Esophagus mucosa (tissue), 1 donor: ENCODE data around the gene CABYR. TPM values are rescaled to one million over a fixed set of nuclear protein-coding genes. Genes with fewer than 3 reads are reported as not detected.
"Not testable (repeated sequence)": the region's sequence is repeated elsewhere in the genome, so short reads cannot be mapped to it uniquely, and the experiment has no call there.

Source experiments
- ATAC-seq: fragments of 200-7000 bp; cut with Tn5 transposase; one replicate; pipeline ENCODE4 v1.9.1; 2020
- total RNA-seq: library from RNA; stranded (reverse); gene quantifications from one replicate; pipeline ENCODE4 v1.2.4, GENCODE V29; 2023
- donor health status: DM: yes; HTN: yes; CAD: no.

The CABYR gene
- total RNA-seq, 1 donor from 2014 or later, result 1.4 TPM

- ATAC-seq, result no peak
Observed at GRCh38 chr18:24128700-24129099, 10.2 kb upstream of the CABYR start.

GRCh38 chr18:24130494-24130893, 8.4 kb upstream of the CABYR start:
- ATAC-seq, result peak; percentile 28

- ATAC-seq, result no peak
Observed at GRCh38 chr18:24136967-24137373, 1.9 kb upstream of the CABYR start.

GRCh38 chr18:24138409-24138788, 463 bp upstream of the CABYR start:
- no peak for ATAC-seq

- ATAC-seq, result no peak
Observed at GRCh38 chr18:24140697-24141096, 1.8 kb downstream of the CABYR start.

GRCh38 chr18:24142376-24142775, 3.5 kb downstream of the CABYR start:
- ATAC-seq, result no peak

- ATAC-seq, result not testable (repeated sequence)
Observed at GRCh38 chr18:24149591-24149990, 10.7 kb downstream of the CABYR start.

GRCh38 chr18:24153397-24153796, 14.5 kb downstream of the CABYR start:
- ATAC-seq, result no peak

- no peak for ATAC-seq
Observed at GRCh38 chr18:24157855-24158254, 19.0 kb downstream of the CABYR start.

GRCh38 chr18:24160086-24160485, 21.2 kb downstream of the CABYR start:
- peak; percentile 17 for ATAC-seq

- ATAC-seq, result no peak
Observed at GRCh38 chr18:24161304-24161703, 22.4 kb downstream of the CABYR start.

GRCh38 chr18:24168496-24168895, 29.6 kb downstream of the CABYR start:
- no peak for ATAC-seq

GRCh38 chr18:24170360-24170759, 31.5 kb downstream of the CABYR start:
- no peak for ATAC-seq

- ATAC-seq, result no peak
Observed at GRCh38 chr18:24173997-24174396, 35.1 kb downstream of the CABYR start.

GRCh38 chr18:24176727-24177416, 38.0 kb downstream of the CABYR start:
- peak; percentile 43 for ATAC-seq

GRCh38 chr18:24177499-24178133, 38.8 kb downstream of the CABYR start:
- no peak for ATAC-seq

- ATAC-seq, result no peak
Observed at GRCh38 chr18:24180048-24180447, 41.2 kb downstream of the CABYR start.

GRCh38 chr18:24181806-24182205, 42.9 kb downstream of the CABYR start:
- no peak for ATAC-seq

GRCh38 chr18:24185805-24186204, 46.9 kb downstream of the CABYR start:
- no peak for ATAC-seq

- ATAC-seq, result no peak
Observed at GRCh38 chr18:24187049-24187448, 48.2 kb downstream of the CABYR start.

- no peak for ATAC-seq
Observed at GRCh38 chr18:24187689-24188088, 48.8 kb downstream of the CABYR start.

GRCh38 chr18:24188120-24188519, 49.3 kb downstream of the CABYR start:
- no peak for ATAC-seq

GRCh38 chr18:24189007-24189528, 50.2 kb downstream of the CABYR start:
- no peak for ATAC-seq

GRCh38 chr18:24189664-24190346, 50.9 kb downstream of the CABYR start:
- no peak for ATAC-seq
